Epithelial cell of esophagus (primary cell): ENCODE data around the gene SMPD3.

Experiments
- DNase-seq: peaks from one replicate; pipeline ENCODE4 v3.0.0; 2010; ENCODE audit warnings: low read depth
- H3K4me3 ChIP-seq: 2 replicates; pipeline ENCODE4 v1.5.1; 2011; ENCODE audit warnings: mild to moderate bottlenecking, low read length, control low read depth
- TF ChIP-seq, protein P1 (sequence below): IDR thresholded peaks from 2 replicates; pipeline ENCODE4 v1.5.1; 2011; ENCODE audit warnings: low read depth, mild to moderate bottlenecking, low read length, control low read depth, inconsistent platforms; ENCODE audit not compliant: insufficient read depth; ENCODE audit errors: missing control alignments

Gene SMPD3

DNA sequence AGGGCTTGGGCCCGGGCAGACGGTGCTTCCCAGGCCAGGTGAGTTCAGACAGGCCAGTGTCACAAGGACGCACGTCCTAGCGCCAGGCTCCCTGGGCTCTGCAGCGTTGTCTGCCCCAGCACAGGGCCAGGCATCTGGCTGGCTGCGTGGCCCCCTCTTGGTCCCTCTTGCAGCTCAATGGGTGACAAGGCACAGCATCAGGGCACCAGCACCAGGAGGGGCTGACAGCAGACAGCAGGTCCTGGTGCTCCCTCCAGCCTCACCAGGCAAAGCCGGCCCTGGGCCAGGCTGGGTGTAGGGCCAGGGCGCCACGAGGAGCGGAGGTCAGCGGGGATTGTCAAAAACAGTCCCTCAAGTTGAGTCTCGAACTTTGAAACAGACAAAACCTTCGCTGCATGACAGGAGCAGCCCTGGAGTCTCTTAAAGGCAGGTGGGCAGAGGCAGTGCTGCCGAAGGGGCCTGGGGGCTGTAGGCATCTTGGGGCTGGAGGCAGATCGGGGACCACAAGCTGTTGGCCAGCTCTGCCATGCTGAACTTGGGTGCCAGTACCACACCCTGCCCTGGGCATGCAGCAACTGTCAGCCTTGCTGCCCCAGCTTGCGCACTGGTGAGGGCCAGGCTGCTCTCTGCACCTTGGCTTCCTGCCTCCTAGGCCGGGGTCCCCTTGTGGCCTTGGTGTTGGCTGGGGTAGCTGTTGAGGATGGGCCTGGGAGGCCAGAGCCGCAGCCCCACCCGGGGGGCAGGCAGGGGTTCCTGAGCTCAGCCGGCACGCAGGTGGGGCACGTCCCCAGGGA, 88.7 kb downstream of the SMPD3 start:
- DNase-seq = no peak
- no peak overlapping the region for H3K4me3 ChIP-seq
- TF ChIP-seq, protein P1, sequence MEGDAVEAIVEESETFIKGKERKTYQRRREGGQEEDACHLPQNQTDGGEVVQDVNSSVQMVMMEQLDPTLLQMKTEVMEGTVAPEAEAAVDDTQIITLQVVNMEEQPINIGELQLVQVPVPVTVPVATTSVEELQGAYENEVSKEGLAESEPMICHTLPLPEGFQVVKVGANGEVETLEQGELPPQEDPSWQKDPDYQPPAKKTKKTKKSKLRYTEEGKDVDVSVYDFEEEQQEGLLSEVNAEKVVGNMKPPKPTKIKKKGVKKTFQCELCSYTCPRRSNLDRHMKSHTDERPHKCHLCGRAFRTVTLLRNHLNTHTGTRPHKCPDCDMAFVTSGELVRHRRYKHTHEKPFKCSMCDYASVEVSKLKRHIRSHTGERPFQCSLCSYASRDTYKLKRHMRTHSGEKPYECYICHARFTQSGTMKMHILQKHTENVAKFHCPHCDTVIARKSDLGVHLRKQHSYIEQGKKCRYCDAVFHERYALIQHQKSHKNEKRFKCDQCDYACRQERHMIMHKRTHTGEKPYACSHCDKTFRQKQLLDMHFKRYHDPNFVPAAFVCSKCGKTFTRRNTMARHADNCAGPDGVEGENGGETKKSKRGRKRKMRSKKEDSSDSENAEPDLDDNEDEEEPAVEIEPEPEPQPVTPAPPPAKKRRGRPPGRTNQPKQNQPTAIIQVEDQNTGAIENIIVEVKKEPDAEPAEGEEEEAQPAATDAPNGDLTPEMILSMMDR = no peak

DNA sequence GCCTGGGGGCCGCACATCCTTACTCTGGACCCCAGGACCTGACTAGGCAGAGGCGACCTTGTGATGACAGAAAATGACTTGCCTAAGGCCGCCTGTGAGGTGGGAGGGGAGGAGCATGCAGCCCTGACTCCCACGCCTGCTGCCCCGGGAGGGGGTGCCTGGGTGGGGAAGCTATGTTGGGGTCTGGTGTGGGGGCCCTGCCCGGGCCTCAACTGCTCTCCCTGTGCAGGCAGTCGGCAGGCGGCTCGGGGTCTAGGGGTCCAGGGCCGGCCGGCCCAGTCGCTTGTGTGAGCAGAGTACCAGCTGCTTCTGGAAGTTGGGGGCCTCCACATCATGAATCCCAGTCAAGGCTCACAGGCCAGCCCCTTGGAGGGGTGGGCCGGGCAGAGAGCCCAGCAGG, 89.4 kb downstream of the SMPD3 start:
- H3K4me3 ChIP-seq = no peak overlapping the region
- DNase-seq = no peak
- TF ChIP-seq, protein P1 = no peak

DNA sequence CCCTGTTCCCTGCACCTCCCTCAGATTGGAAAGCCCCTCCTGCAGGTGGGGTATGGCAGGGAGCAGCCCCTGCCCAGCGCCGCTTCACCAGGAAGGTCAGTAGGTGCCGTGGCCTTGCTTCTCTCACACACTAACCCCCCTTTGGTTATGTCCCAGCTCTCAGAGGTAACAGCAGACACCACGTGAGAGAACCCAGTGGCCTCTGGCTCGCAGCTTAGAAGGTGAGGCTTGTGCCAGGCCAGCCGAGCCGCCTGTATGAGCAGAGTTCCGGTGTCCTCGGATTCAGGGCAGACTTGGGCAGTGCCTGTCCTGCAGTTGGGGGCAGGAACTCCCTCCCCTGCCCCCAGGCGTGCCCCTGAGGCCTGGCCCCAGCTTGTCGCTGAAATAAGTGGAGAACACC, 90.4 kb downstream of the SMPD3 start:
- TF ChIP-seq, protein P1 = no peak
- DNase-seq = no peak
- H3K4me3 ChIP-seq = no peak overlapping the region

DNA sequence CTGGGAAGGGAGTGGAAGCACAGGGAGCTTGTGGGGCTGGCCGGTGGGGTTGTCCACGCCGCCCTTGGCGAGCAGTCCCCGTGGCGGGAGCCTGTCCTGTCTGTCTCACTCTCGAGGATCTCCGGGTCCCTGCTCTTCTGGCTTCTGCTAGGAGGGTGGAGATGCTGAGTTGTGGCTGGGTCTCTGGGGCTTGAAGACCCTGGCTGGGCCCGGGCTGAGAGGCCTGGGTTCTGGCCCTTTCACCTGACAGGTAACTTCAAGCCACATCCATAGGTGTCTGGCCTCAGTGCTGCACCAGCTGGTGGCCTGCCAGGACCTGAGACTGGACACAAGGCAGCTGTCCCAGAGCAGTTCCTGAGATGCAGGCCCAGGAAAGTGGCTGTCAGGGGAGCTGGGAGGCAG, 90.8 kb downstream of the SMPD3 start:
- DNase-seq = no peak
- no peak overlapping the region for H3K4me3 ChIP-seq
- TF ChIP-seq, protein P1 = no peak

DNA sequence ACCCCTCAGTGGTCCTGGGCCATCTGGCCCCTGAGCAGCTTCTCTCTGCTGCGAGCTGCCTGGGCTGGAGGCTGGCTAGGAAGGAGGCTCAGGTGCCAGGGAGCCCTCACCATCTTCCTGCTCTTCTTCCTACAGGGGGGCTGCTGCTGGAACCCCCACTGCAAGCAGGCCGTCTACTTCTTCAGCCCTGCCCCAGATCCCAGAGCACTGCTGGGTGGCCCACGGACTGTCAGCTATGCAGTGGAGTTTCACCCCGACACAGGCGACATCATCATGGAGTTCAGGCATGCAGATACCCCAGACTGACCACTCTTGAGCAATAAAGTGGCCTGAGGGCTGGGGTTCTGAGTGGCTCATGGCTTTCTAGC, 91.4 kb downstream of the SMPD3 start:
- H3K4me3 ChIP-seq = no peak overlapping the region
- TF ChIP-seq, protein P1 = no peak

DNA sequence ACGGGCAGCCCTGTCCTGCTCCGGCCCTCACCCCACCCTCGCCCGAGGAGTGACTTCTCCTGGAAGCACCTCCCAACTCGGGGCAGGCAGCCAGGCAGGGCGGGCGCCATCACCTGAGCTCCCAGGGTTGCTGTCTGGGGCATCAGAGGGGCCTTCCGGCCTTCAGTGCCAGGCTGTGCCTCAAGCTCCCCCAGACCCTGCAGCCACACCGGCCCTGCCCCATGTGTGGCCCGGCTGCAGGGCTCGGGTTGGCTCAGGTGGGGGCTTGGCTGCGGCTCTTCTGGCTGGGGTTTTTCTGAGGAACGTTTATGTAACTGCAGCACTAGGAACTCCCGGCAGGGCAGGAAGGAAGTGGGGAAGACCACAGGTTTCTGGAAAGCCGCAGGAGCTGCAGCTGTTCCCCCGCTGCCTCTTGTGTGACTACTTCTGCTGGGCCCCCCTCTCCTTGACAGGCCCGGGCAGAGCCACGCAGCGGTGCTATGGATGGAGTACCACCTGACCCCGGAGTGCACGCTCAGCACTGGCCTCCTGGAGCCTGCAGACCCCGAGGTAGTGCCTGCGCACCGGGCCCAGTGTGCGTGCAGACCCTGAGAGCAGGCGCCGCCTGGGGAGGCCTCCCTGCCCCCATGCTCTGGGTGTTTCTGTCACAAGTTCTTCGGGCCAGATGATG, 91.9 kb downstream of the SMPD3 start:
- H3K4me3 ChIP-seq = no peak overlapping the region
- TF ChIP-seq, protein P1 = no peak
- DNase-seq = no peak

More for the DNA sequence above, 91.4 kb downstream of the SMPD3 start:
- no peak for DNase-seq
